ENCODE measurements around the gene TUBB4B.
A peak's percentile ranks its signal among the peaks of the same experiment; 100 is the strongest.

Gene TUBB4B

DNA sequence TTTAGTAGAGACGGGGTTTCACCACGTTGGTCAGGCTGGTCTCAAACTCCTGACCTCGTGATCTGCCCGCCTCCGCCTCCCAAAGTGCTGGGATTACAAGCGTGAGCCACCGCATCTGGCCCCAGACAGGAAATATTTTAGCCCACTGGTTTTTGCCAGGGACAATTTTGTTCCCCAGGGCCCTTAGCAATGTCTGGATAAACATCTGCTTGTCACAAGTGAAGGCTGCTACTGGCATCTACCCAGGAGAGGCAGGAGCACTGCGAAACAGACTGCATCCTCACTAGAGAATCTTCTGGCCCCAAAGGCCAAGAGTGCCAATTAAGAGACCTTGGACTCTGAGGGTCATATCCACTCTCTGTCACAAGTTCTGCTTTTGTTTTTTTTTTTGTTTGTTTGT lies 38.1 kb upstream of the TUBB4B start:
- peaks cover 28% of the 10 kb centered on the region for H3K36me3 ChIP-seq (ENCODE audit: insufficient read depth, low read length)
- TF ChIP-seq, protein P1, sequence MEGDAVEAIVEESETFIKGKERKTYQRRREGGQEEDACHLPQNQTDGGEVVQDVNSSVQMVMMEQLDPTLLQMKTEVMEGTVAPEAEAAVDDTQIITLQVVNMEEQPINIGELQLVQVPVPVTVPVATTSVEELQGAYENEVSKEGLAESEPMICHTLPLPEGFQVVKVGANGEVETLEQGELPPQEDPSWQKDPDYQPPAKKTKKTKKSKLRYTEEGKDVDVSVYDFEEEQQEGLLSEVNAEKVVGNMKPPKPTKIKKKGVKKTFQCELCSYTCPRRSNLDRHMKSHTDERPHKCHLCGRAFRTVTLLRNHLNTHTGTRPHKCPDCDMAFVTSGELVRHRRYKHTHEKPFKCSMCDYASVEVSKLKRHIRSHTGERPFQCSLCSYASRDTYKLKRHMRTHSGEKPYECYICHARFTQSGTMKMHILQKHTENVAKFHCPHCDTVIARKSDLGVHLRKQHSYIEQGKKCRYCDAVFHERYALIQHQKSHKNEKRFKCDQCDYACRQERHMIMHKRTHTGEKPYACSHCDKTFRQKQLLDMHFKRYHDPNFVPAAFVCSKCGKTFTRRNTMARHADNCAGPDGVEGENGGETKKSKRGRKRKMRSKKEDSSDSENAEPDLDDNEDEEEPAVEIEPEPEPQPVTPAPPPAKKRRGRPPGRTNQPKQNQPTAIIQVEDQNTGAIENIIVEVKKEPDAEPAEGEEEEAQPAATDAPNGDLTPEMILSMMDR (IDR thresholded peaks at IDR 0.05; ENCODE audit: borderline replicate concordance, extremely low read depth, low read length, poor library complexity, severe bottlenecking): no peak
- TF ChIP-seq EZH2 (IDR thresholded peaks at IDR 0.05; ENCODE audit: borderline replicate concordance, low read depth, low read length, severe bottlenecking): no peak
- peaks cover 34% of the 10 kb centered on the region for H4K20me1 ChIP-seq (ENCODE audit: insufficient read depth, low read length)
- H3K27me3 ChIP-seq (ENCODE audit: insufficient read depth, low read length, poor library complexity): no peaks in the 10 kb centered on the region
- H3K9me3 ChIP-seq (ENCODE audit: insufficient read depth, low read length, severe bottlenecking): no peaks in the 10 kb centered on the region
- no peak overlapping the region for H2AFZ ChIP-seq (ENCODE audit: low read depth, low read length)
- H3K27ac ChIP-seq (ENCODE audit: low read length): no peak overlapping the region
- H3K4me3 ChIP-seq (ENCODE audit: low read depth in 1 of 2, low read length in 2 of 2): no peak overlapping the region
- peaks cover 75% of the 10 kb centered on the region for H3K4me1 ChIP-seq (ENCODE audit: insufficient read depth, low read length)
- no peak overlapping the region for H3K9ac ChIP-seq (ENCODE audit: low read depth, low read length)
- peak overlapping the region; percentile 99; the same call in 1 of the 2 replicates for H3K4me2 ChIP-seq (ENCODE audit: insufficient read depth, low read length)
- peaks cover 63% of the 10 kb centered on the region for H3K79me2 ChIP-seq (ENCODE audit: insufficient read depth, low read length)
- DNase-seq (no peak), ATAC-seq (ENCODE audit: insufficient read depth, low read depth) (no peak)

DNA sequence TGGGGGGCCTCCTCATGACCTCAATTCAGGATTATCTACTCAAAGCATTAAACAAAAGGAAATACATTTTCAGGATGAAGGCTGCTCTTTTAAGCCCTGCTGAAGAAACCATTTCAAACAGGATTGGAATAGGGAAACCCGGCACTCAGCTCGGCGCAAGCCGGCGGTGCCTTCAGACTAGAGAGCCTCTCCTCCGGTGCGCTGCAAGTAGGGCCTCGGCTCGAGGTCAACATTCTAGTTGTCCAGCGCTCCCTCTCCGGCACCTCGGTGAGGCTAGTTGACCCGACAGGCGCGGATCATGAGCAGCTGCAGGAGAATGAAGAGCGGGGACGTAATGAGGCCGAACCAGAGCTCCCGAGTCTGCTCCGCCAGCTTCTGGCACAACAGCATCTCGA lies 36.4 kb upstream of the TUBB4B start:
- TF ChIP-seq, protein P1 (IDR thresholded peaks at IDR 0.05; ENCODE audit: borderline replicate concordance, extremely low read depth, low read length, poor library complexity, severe bottlenecking): no peak
- TF ChIP-seq EZH2 (IDR thresholded peaks at IDR 0.05; ENCODE audit: borderline replicate concordance, low read depth, low read length, severe bottlenecking): no peak
- peaks cover 59% of the 10 kb centered on the region for H3K79me2 ChIP-seq (ENCODE audit: insufficient read depth, low read length)

DNA sequence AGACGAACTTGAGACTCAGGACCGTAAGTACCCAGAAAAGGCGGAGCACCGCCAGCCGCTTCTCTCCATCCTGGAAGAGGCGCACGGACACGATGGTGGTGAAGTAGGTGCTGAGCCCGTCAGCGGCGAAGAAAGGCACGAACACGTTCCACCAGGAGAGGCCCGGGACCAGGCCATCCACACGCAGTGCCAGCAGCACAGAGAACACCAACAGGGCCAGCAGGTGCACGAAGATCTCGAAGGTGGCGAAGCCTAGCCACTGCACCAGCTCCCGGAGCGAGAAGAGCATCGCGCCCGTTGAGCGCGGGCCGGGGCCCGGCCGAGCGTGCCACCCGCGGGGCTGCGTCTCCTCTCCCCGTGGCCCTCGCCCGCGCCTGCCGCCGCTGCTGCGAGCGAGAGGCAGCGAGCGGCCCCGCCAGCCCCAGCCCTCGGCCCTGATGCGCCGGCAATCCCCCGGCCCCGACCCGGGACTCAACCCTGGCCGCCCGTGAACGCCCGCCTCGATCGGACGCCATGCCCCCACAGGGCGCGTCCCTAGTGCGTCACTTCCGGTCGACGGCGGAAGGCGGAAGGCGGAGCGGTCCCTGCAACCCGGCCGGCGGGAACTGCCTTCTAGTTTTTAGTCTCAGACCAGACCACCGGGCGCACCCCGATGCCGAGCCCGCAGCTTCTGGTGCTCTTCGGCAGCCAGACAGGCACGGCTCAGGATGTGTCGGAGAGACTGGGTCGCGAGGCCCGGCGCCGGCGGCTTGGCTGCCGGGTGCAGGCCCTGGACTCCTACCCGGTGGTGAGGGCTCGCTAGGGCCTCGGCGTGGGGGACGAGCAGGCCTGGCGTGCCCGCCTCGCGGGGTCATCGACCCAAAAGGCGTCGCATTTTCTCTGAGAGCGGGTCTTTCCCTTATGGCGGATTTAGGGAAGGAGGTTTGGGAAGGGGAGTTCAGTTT lies 35.7 kb upstream of the TUBB4B start, which contains the start of the genes NDOR1 and TMEM203:
Gene NDOR1 (plus strand): TSS at position 575 of the 944 bp plus-strand sequence. CDS start 78 bp downstream, at position 653.
Gene TMEM203 (minus strand): TSS at position 523 of the 944 bp plus-strand sequence. CDS start 234 bp downstream, at position 289.
- DNase-seq (peak; percentile 87), ATAC-seq (ENCODE audit: insufficient read depth, low read depth) (peak; percentile 53)
- Histone ChIP-seq H3K27ac (ENCODE audit: low read length) (peak within 1 kb of the TSS; percentile 90), H3K4me2 (ENCODE audit: insufficient read depth, low read length) (peak within 1 kb of the TSS; percentile 99), H4K20me1 (ENCODE audit: insufficient read depth, low read length) (peaks cover 22% of the 10 kb centered on the region), H3K4me1 (ENCODE audit: insufficient read depth, low read length) (peaks cover 56% of the 10 kb centered on the region), H3K36me3 (ENCODE audit: insufficient read depth, low read length) (peaks cover 36% of the 10 kb centered on the region), H2AFZ (ENCODE audit: low read depth, low read length) (peak within 1 kb of the TSS; percentile 92), H3K9me3 (ENCODE audit: insufficient read depth, low read length, severe bottlenecking) (no peaks in the 10 kb centered on the region), H3K27me3 (ENCODE audit: insufficient read depth, low read length, poor library complexity) (no peaks in the 10 kb centered on the region), H3K79me2 (ENCODE audit: insufficient read depth, low read length) (peaks cover 59% of the 10 kb centered on the region), H3K9ac (ENCODE audit: low read depth, low read length) (peak within 1 kb of the TSS; percentile 98), H3K4me3 (ENCODE audit: low read depth in 1 of 2, low read length in 2 of 2) (peak within 1 kb of the TSS; percentile 99 to 100)
- TF ChIP-seq, protein P1 (IDR thresholded peaks at IDR 0.05; ENCODE audit: borderline replicate concordance, extremely low read depth, low read length, poor library complexity, severe bottlenecking): no peak
- no peak for TF ChIP-seq EZH2 (IDR thresholded peaks at IDR 0.05; ENCODE audit: borderline replicate concordance, low read depth, low read length, severe bottlenecking)

More for the DNA sequence above, 36.4 kb upstream of the TUBB4B start:
- H4K20me1 ChIP-seq (ENCODE audit: insufficient read depth, low read length): peaks cover 22% of the 10 kb centered on the region
- H3K9ac ChIP-seq (ENCODE audit: low read depth, low read length): peak overlapping the region; percentile 98
- H2AFZ ChIP-seq (ENCODE audit: low read depth, low read length): peak overlapping the region; percentile 92
- peak overlapping the region; percentile 90 for H3K27ac ChIP-seq (ENCODE audit: low read length)
- no peaks in the 10 kb centered on the region for H3K9me3 ChIP-seq (ENCODE audit: insufficient read depth, low read length, severe bottlenecking)
- H3K4me3 ChIP-seq (ENCODE audit: low read depth in 1 of 2, low read length in 2 of 2): peak overlapping the region; percentile 99 to 100
- DNase-seq (no peak), ATAC-seq (ENCODE audit: insufficient read depth, low read depth) (no peak)
- H3K36me3 ChIP-seq (ENCODE audit: insufficient read depth, low read length): peaks cover 36% of the 10 kb centered on the region
- peak overlapping the region; percentile 99 for H3K4me2 ChIP-seq (ENCODE audit: insufficient read depth, low read length)
- peaks cover 57% of the 10 kb centered on the region for H3K4me1 ChIP-seq (ENCODE audit: insufficient read depth, low read length)
- no peaks in the 10 kb centered on the region for H3K27me3 ChIP-seq (ENCODE audit: insufficient read depth, low read length, poor library complexity)

Measured in DND-41 (cell line).